Activated T-helper 9 cell treated with anti-CD3 and anti-CD28 coated beads, Interleukin-2, amount 50 U/mL, for 16 hours (primary cell): ENCODE results near the gene ISG20L2.
A peak's percentile ranks its signal among the peaks of the same experiment; 100 is the strongest.

Source experiments
- DNase-seq: peaks from one replicate; pipeline ENCODE4 v3.0.0-alpha.2; 2020; ENCODE audit warnings: low read depth

ISG20L2 gene

GRCh38 chr1:156706657-156707416 lies 21.7 kb downstream of the ISG20L2 start:
- DNase-seq, result no peak

GRCh38 chr1:156705918-156706656 lies 22.5 kb downstream of the ISG20L2 start:
- DNase-seq, result peak; percentile 64

DNA sequence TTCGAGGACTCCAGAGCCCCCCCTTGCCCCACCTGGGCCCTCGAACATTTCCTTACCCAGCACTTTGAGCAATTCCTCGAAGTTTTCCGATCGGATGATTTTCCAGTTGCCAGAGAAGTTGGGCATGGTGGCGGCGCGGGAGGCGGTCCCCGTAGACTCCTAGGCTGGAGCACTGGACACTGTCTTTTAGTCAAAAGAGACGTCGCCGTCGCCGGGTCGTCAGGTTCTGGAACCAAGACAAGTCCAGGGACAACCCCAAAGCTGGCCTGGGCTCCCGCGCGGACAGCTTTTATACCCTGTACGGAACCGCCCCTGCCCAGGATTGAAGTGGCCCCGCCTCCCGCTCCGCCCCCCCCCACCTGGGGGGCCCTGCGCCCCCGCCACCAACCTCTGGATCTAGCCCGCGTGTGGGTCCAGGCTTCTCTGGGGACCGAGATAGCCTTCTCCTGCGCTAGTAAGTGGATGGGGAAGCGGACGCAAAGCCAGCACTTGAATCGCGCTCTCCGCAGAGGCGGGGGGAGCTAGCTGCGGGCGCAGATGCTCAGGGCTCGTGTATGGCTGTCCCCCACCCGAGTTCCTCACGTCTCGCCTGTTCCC lies 23.1 kb downstream of the ISG20L2 start, which contains the start of gene CRABP2:
Gene CRABP2 (minus strand): TSS at position 263 of the 597 bp plus-strand sequence. CDS start 137 bp downstream, at position 126.
- no peak for DNase-seq

DNA sequence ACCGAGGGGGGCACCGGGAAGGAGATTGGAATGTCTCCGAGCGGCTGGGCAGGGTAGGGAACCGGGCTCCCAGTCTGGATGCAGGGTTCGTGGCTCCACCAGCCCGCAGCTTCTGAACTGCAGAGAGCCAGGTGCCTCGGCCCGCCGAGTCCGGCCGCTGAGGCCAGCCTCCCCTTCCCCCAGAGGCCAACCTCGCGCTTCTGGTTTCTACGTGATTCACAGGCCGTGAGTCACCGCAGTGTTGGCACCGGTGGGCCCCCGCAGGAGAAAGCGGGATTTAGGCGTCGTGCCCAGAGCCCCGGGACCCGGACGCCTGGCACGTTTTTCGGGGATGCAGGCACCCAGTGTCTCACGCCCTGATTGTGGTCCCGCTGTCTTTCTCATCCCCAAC lies 23.6 kb downstream of the ISG20L2 start:
- DNase-seq, result peak; percentile 41

- DNase-seq, result no peak
These were observed 24.3 kb downstream of the ISG20L2 start for GRCh38 chr1:156704166-156704711.

GRCh38 chr1:156703741-156704140 lies 24.8 kb downstream of the ISG20L2 start:
- DNase-seq, result no peak

DNA sequence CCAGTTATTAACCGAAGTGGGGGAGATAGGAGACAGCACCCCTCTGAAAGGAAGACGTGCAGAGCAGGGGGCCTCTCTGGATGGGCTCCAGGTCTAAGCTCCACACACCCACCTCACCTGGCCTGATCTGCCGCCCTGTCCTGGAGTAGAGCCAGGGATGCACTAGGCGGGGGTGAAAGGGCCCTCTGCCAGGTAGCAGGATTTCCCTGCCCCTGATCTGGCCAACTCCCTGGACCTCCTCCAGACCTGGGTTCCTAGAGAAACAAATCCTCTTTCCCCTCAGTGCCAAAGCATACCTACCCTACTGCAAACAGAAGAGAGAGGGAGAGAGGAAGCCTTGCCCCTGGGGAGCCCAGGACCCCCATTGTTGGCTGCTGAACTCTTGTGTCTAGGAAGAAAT lies 25.2 kb downstream of the ISG20L2 start:
- no peak for DNase-seq

DNA sequence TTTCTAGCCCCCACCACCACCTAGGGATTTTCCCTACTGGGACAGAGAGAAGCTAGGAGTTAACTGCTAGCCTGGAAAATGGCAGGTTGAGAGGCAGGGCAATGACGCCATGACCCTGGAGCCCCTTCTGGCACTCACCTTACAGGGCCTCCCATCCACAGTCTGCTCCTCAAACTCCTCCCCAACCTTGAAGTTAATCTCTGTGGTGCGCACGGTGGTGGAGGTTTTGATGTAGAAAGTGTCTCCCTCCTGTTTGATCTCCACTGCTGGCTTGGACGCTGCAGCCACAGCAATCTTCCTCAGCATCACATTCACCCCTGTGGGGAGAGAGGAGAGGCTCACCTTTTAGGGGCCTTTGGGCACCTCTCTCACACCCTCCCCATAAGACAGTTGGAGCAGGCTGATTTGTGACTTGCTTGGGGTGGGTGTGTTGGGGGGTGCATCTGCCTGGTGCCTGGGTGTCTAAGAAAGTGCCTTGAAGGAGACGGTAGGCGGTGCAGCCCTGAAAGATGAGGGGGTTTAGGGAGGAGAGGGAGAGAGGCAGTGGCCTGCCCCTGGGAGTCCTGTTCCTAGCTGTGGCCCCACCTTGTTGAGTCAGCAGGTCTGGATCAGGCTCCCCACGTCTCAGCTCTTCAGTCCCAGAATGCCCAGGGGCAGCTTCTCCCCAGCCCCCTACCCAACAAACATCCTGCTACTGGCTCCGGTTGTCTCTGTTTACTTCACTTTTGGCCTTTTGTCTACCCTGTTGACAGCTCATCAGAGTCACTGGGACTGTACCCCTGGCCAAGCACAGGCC lies 27.6 kb downstream of the ISG20L2 start:
- DNase-seq, result no peak

DNA sequence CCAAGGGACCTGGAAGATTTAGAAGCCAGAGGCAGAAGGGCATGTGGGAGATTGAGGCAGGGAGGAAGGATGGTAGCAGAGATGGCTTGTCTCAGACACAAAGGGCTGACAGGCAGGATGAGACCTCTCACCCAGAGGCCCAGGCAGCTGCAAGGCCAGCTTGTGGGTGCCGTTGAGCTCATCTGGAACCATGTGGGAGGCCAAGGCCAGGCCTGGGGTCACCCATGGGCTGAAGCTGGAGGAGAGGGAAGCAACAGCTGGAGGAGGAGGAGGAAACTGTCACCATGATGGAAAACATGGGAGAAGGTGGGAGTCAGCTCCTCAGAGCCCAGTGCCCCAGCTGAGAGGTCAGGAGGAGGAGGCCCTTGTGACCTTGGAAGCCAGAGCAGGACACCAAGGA lies 29.6 kb downstream of the ISG20L2 start:
- no peak for DNase-seq

GRCh38 chr1:156697481-156697880 lies 31.1 kb downstream of the ISG20L2 start:
- no peak for DNase-seq

GRCh38 chr1:156696755-156697154 lies 31.8 kb downstream of the ISG20L2 start:
- DNase-seq, result no peak

DNA sequence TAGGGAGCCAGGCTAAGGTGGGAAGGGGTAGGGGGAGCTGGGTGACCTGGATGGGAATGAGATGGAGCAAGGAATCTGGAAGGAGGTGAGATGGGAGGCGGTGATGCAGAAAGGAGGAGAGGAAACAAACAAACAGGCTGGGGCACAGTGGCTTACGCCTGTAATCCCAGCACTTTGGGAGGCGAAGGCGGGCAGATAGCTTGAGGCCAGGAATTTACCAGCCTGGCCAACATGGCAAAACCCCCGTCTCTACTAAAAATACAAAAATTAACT lies 33.9 kb downstream of the ISG20L2 start:
- no peak for DNase-seq

DNA sequence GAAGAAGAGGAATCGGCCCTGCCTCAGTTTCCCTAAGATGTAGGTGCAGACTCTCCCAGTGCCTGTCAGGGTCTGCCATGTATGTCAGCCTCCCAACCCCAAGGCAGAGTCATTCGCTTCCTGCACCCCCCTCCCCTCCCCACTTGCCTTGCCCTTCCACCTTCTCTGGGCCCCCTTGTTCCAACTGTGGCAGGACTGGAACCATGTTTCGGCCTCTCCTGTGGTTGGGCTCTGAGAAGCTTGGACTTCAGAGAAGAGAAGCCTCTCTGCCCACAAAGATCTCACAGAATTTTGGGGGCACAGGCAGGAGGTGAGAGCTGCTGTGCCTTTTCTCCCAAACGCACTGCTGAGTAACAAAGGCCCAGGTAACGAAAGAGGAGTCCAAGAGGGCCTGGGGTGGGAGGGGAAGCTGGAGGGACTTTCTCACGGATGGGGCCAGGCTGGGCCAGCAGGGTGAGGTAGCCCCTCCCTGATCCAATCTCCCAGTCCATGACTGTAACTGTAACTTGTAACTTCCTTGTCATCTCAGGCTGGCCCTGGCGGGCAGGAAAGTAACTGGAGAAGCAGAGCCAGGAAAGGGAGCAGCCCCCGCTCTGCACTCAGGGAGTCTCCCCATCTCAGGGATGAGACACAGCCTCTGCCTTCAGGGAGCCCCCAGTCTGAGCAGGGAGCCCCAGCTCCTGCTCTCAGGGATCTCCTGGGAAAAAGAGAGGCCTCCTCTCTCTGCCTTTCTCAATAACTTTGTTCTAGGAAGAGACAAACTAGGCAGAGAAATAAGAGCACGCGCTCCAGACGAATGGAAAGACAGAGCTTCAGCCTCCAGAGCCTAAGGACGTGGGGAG lies 34.5 kb downstream of the ISG20L2 start:
- no peak for DNase-seq

- DNase-seq, result no peak
These were observed 35.4 kb downstream of the ISG20L2 start for GRCh38 chr1:156692925-156693847.

DNA sequence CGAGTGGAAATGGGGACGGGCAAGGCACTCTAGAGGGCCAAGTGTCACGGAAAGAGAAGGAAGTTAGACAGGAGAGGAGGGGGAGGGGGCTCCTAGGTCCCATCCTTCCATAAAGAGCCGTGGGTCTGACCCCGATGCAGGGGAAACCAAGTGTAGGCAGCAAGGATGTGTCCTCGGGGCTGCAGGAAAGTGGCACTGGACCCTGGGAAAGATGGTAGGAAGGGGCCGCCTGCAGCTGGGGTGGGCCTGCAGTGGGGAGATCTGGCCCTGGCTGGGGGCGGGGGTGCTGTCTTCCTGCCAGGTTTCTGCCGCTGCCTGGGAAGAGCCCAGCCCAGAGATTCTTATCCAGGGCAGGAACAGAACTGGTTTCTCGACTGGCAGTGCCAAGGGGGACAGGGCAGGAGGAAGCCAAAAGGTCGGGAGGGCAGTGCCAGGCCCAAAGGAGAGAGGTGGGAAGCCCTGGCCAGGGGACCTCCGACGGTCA lies 36.1 kb downstream of the ISG20L2 start:
- DNase-seq, result no peak

- no peak for DNase-seq
These were observed 36.7 kb downstream of the ISG20L2 start for GRCh38 chr1:156691665-156692440.

GRCh38 chr1:156691191-156691590 lies 37.4 kb downstream of the ISG20L2 start:
- DNase-seq, result no peak

DNA sequence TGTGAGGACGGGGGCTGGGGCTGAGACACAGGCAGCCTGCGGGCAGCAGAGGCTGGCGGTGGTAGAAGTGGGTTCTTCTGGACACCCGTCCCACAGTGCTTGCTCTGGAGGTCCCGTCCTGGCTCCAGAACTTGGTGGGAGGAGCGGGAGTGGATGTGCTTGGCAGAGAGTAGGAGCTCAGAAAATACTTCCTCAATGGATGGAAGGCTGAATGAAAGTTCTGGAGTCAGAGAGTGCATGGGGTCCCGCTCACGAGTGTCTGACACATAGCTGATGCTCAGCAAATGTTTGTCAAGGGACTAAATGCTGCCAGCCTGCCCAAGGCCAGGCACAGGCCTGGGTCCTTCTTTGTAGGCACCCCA lies 37.9 kb downstream of the ISG20L2 start:
- no peak for DNase-seq

GRCh38 chr1:156689953-156690674 lies 38.5 kb downstream of the ISG20L2 start:
- DNase-seq, result no peak
